Keratinocyte (primary cell): ENCODE data around the gene UBASH3B. TPM values are rescaled to one million over a fixed set of nuclear protein-coding genes. Genes with fewer than 3 reads are reported as not detected.

Experiments
- DNase-seq: peaks from one replicate; pipeline ENCODE4 v3.0.0-alpha.2; 2011; ENCODE audit warnings: low read depth, missing footprints, low spot score
- FAIRE-seq: peaks from 2 replicates; lab custom pipeline; 2011; peaks lifted over from hg19 to GRCh38; lab: Jason Lieb, UNC
- H2AFZ ChIP-seq: 2 replicates; pipeline ENCODE4 v1.6.0; 2012; ENCODE audit warnings: low read length, control low read depth, inconsistent platforms; ENCODE audit not compliant: control insufficient read depth
- H3K27ac ChIP-seq: 2 replicates; pipeline ENCODE4 v1.5.1; 2011; ENCODE audit warnings: low read length; ENCODE audit not compliant: control insufficient read depth, insufficient read depth
- H3K27me3 ChIP-seq: 3 replicates; pipeline ENCODE4 v1.6.0; 2011; ENCODE audit warnings: low read length; ENCODE audit not compliant: control insufficient read depth, insufficient read depth; ENCODE audit errors: extremely low read depth
- H3K36me3 ChIP-seq, 2 experiments: 2 replicates in 1 of 2; 3 replicates in 1 of 2; pipeline ENCODE4 v1.5.1; 2011; ENCODE audit warnings: low read length in 2 of 2, mild to moderate bottlenecking in 1 of 2; ENCODE audit not compliant: control insufficient read depth in 2 of 2, insufficient read depth in 2 of 2; ENCODE audit errors: extremely low read depth in 1 of 2
- H3K4me1 ChIP-seq: 3 replicates; pipeline ENCODE4 v1.5.1; 2011; ENCODE audit warnings: low read length; ENCODE audit not compliant: control insufficient read depth, insufficient read depth; ENCODE audit errors: extremely low read depth
- H3K4me2 ChIP-seq: 3 replicates; pipeline ENCODE4 v1.6.0; 2011; ENCODE audit warnings: low read depth, low read length; ENCODE audit not compliant: control insufficient read depth, insufficient read depth; ENCODE audit errors: extremely low read depth
- H3K4me3 ChIP-seq, 3 experiments: fragments of 200-600 bp in 1 of 3; sonication (generic) in 1 of 3; 2 replicates in 2 of 3; 3 replicates in 1 of 3; pipeline ENCODE4 v1.5.1; 2011 to 2016; ENCODE audit warnings: low read length in 3 of 3, mild to moderate bottlenecking in 3 of 3, control low read depth in 2 of 3, inconsistent platforms in 1 of 3, low read depth in 1 of 3, mixed read lengths in 1 of 3, mixed run types in 1 of 3, moderate library complexity in 1 of 3; ENCODE audit not compliant: control insufficient read depth in 2 of 3, insufficient read depth in 2 of 3; ENCODE audit errors: extremely low read depth in 1 of 3
- H3K79me2 ChIP-seq: 2 replicates; pipeline ENCODE4 v1.6.0; 2012; ENCODE audit warnings: low read length; ENCODE audit not compliant: control insufficient read depth, insufficient read depth
- H3K9ac ChIP-seq: 3 replicates; pipeline ENCODE4 v1.6.0; 2011; ENCODE audit warnings: low read length; ENCODE audit not compliant: control insufficient read depth, insufficient read depth; ENCODE audit errors: extremely low read depth
- H3K9me1 ChIP-seq: 3 replicates; pipeline ENCODE4 v1.6.0; 2011; ENCODE audit warnings: low read length; ENCODE audit not compliant: control insufficient read depth, insufficient read depth; ENCODE audit errors: extremely low read depth
- H3K9me3 ChIP-seq: 2 replicates; pipeline ENCODE4 v1.5.1; 2012; ENCODE audit warnings: low read depth, low read length; ENCODE audit not compliant: control insufficient read depth
- H4K20me1 ChIP-seq: 3 replicates; pipeline ENCODE4 v1.6.0; 2011; ENCODE audit warnings: low read length; ENCODE audit not compliant: control insufficient read depth, insufficient read depth; ENCODE audit errors: extremely low read depth
- CTCF ChIP-seq, 3 experiments: IDR thresholded peaks in 1 of 3; conservative IDR thresholded peaks in 1 of 3; optimal IDR thresholded peaks in 1 of 3; 2 replicates in 2 of 3; 3 replicates in 1 of 3; pipeline versions ENCODE3 to v1.5.1; 2011; ENCODE audit warnings: low read length in 3 of 3, mild to moderate bottlenecking in 3 of 3, moderate library complexity in 2 of 3, control low read depth in 1 of 3, inconsistent platforms in 1 of 3; ENCODE audit not compliant: insufficient read depth in 2 of 3; ENCODE audit errors: extremely low read depth in 1 of 3
- EZH2 ChIP-seq: IDR thresholded peaks from one replicate; pipeline ENCODE4 v1.6.1; 2012; ENCODE audit warnings: inconsistent platforms, mild to moderate bottlenecking, low read length, moderate library complexity
- dilution Hi-C: fragments of 300-500 bp; cut with MboI; formaldehyde crosslinking; loops from one replicate; pipeline ENCODE4 v1.7.0; 2020; ENCODE audit warnings: low sequenced_read_pairs; ENCODE audit not compliant: extremely low pct_ligation_motif_present
- polyA plus RNA-seq, 5 experiments: library from polyadenylated mRNA; depleted of rRNA in 3 of 5; stranded (reverse) in 3 of 5; stranded (forward) in 1 of 5; unstranded in 1 of 5; fragments of >200 nt; gene quantifications; 1 replicate in 1 of 5; 2 replicates in 3 of 5; 3 replicates in 1 of 5; pipeline versions ENCODE4 v1.2.1 to v1.2.3, GENCODE V29; 2011 to 2012; ENCODE audit warnings: missing spikeins in 2 of 5, low read depth in 1 of 5, low replicate concordance in 1 of 5

The UBASH3B gene
- polyA plus RNA-seq, 1 donor (not counting 4 experiments of a cell fraction or from before 2014, with no cell fraction given): 25.0 TPM

GRCh38 chr11:122612123-122612824 lies 43.2 kb upstream of the UBASH3B start:
- no peaks in the 10 kb centered on the region for H3K9me3 ChIP-seq
- no peaks in the 10 kb centered on the region for H4K20me1 ChIP-seq
- H3K4me3 ChIP-seq: no peak overlapping the region
- no peak overlapping the region for H3K27ac ChIP-seq
- DNase-seq: no peak
- TF ChIP-seq EZH2 (no peak), CTCF (optimal IDR thresholded peaks at IDR 0.05 in 1 of 3, IDR thresholded peaks at IDR 0.05 in 1 of 3, conservative IDR thresholded peaks at IDR 0.05 in 1 of 3; ENCODE audit: extremely low read depth in 1 of 3, insufficient read depth in 2 of 3, low read length in 3 of 3) (no peak)
- no peak overlapping the region for H2AFZ ChIP-seq
- H3K79me2 ChIP-seq: no peaks in the 10 kb centered on the region
- dilution Hi-C loops: no loop called here
- H3K9ac ChIP-seq: no peak overlapping the region
- H3K9me1 ChIP-seq: no peaks in the 10 kb centered on the region
- no peaks in the 10 kb centered on the region for H3K36me3 ChIP-seq
- H3K27me3 ChIP-seq: no peaks in the 10 kb centered on the region
- no peak overlapping the region for H3K4me2 ChIP-seq
- no peak for FAIRE-seq
- no peaks in the 10 kb centered on the region for H3K4me1 ChIP-seq

DNA sequence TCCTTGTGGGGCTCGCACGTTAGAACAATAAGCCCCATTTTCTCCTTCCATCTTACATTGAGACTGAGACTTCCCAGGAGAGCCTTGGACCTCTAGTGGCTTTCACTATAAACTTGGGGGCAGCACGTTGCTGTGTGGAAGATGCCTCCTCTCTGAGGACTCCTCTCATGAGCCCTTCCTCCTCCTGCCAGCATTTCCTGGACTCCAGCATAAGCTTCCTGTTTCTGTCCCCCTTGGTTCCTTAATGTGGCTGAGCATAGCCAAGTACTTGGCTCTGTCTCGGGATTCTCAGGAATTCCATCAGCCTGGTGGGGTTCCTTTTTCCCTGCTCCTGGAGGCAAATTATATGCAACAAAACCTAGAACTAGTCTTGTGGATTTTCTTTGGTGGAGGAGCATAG lies 38.8 kb upstream of the UBASH3B start:
- Histone ChIP-seq H3K4me1 (no peaks in the 10 kb centered on the region), H3K4me3 (no peak overlapping the region), H3K27me3 (no peaks in the 10 kb centered on the region), H2AFZ (no peak overlapping the region), H3K27ac (no peak overlapping the region), H3K9ac (no peak overlapping the region), H3K79me2 (no peaks in the 10 kb centered on the region), H4K20me1 (no peaks in the 10 kb centered on the region), H3K36me3 (no peaks in the 10 kb centered on the region), H3K4me2 (no peak overlapping the region), H3K9me3 (no peaks in the 10 kb centered on the region), H3K9me1 (no peaks in the 10 kb centered on the region)
- DNase-seq: no peak
- dilution Hi-C loops: no loop called here
- TF ChIP-seq CTCF (optimal IDR thresholded peaks at IDR 0.05 in 1 of 3, IDR thresholded peaks at IDR 0.05 in 1 of 3, conservative IDR thresholded peaks at IDR 0.05 in 1 of 3; ENCODE audit: extremely low read depth in 1 of 3, insufficient read depth in 2 of 3, low read length in 3 of 3) (no peak), EZH2 (no peak)
- FAIRE-seq: no peak
